Sigmoid colon (tissue), 7 donors: Measurements from ENCODE around the gene FAM13A. TPM values are rescaled to one million over a fixed set of nuclear protein-coding genes. Genes with fewer than 3 reads are reported as not detected.
A peak's percentile ranks its signal among the peaks of the same experiment; 100 is the strongest.
"Not testable (repeated sequence)": the region's sequence is repeated elsewhere in the genome, so short reads cannot be mapped to it uniquely, and the experiment has no call there.

Experiments used
- DNase-seq: peaks from one replicate; pipeline ENCODE4 v3.0.0-alpha.2; 2019
- H3K27ac ChIP-seq, 4 donors: fragments of 200-600 bp; sonication (generic); one replicate each; pipeline ENCODE4 v1.5.1; 2016 to 2019; ENCODE audit warnings: mild to moderate bottlenecking in 1 of 4
- H3K27me3 ChIP-seq, 3 donors: fragments of 200-600 bp; sonication (generic); one replicate each; pipeline ENCODE4 v1.5.1; 2019; ENCODE audit warnings: mild to moderate bottlenecking in 1 of 3
- H3K36me3 ChIP-seq, 4 donors: fragments of 200-600 bp; sonication (generic); one replicate each; pipeline ENCODE4 v1.5.1; 2016 to 2019
- H3K4me1 ChIP-seq, 4 donors: fragments of 200-600 bp; sonication (generic); one replicate each; pipeline ENCODE4 v1.5.1; 2017 to 2019
- H3K4me3 ChIP-seq, 4 donors: fragments of 200-600 bp; sonication (generic); one replicate each; pipeline ENCODE4 v1.5.1; 2017 to 2019; ENCODE audit warnings: mild to moderate bottlenecking in 2 of 4, moderate library complexity in 1 of 4
- H3K9me3 ChIP-seq, 4 donors: fragments of 200-600 bp in 3 of 4; sonication (generic) in 3 of 4; one replicate each; pipeline versions ENCODE4 v1.5.1 to v1.6.1; 2013 to 2019
- EP300 ChIP-seq, 4 donors: sonication (generic); formaldehyde crosslinking; IDR thresholded peaks; one replicate each; pipeline ENCODE4 v1.6.1; 2017; ENCODE audit warnings: antibody characterized with exemption in 4 of 4
- POLR2A ChIP-seq, 2 donors: fragments of 450-650 bp; IDR thresholded peaks; one replicate each; pipeline ENCODE4 v1.6.1; 2016; ENCODE audit warnings: antibody characterized with exemption in 2 of 2, mild to moderate bottlenecking in 2 of 2, moderate library complexity in 2 of 2
- POLR2AphosphoS5 ChIP-seq, 4 donors: sonication (generic); formaldehyde crosslinking; IDR thresholded peaks; one replicate each; pipeline ENCODE4 v1.6.1; 2017; ENCODE audit warnings: antibody characterized with exemption in 4 of 4
- WGBS, 2 donors: extraction: QIAGEN DNeasy Blood & Tissue Kit; methylation state at CpG; one replicate each; pipeline ENCODE4 v1.1.7; 2013; 5-methylcytosine and 5-hydroxymethylcytosine counted together
- intact Hi-C: fragments of 100-400 bp; cut with DNase I; formaldehyde crosslinking; loops from one replicate; pipeline ENCODE4 v1.15.1; 2023
- polyA plus RNA-seq, 3 donors: library from polyadenylated mRNA; stranded (reverse); fragments of 200-250 nt; gene quantifications; one replicate each; pipeline ENCODE4 v1.2.3, GENCODE V29; 2013
- total RNA-seq, 4 donors: library from RNA; depleted of rRNA; stranded (reverse); fragments of >200 nt; gene quantifications; one replicate each; pipeline ENCODE4 v1.1.0, GENCODE V29; 2016
- TF ChIP-seq, protein P1 (sequence below), 4 experiments: fragments of 450-650 bp in 3 of 4; fragments of 200-600 bp in 1 of 4; IDR thresholded peaks; one replicate each; pipeline ENCODE4 v1.5.1; 2016 to 2019; ENCODE audit warnings: antibody characterized with exemption in 4 of 4, mild to moderate bottlenecking in 3 of 4, moderate library complexity in 2 of 4
- donor health status: healthy with polysubstance abuse.
- donor health status: Bipolar disorder and iron deficiency.
- donor health status: healthy.

The FAM13A gene
- total and polyA plus RNA-seq, 7 donors, result 9.9 to 49.7 (median 41.1) TPM

DNA sequence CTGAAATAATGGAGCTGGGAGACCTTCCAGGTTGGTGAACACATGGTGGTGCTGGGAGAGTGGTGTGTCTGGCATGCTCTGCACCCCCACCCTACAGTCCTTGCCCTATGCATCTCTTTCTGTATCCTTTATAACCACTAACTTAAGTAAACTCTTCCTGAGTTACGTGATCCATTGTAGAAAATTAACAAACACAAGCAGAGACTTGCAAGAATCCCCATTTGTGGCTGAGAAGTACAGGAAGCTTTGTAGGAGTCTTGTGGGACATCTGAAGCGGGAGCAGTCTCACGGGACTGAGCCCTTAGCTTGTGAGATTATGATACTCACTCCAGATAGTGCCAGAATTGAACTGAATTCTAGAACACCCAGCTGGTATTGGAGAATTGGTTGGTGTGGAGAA is 14.3 kb upstream of the FAM13A start:
- no peaks in the 10 kb centered on the region for H3K36me3 ChIP-seq
- TF ChIP-seq POLR2A (IDR thresholded peaks at IDR 0.05) (no peak), EP300 (IDR thresholded peaks at IDR 0.05) (no peak), POLR2AphosphoS5 (IDR thresholded peaks at IDR 0.05) (no peak)
- TF ChIP-seq, protein P1, sequence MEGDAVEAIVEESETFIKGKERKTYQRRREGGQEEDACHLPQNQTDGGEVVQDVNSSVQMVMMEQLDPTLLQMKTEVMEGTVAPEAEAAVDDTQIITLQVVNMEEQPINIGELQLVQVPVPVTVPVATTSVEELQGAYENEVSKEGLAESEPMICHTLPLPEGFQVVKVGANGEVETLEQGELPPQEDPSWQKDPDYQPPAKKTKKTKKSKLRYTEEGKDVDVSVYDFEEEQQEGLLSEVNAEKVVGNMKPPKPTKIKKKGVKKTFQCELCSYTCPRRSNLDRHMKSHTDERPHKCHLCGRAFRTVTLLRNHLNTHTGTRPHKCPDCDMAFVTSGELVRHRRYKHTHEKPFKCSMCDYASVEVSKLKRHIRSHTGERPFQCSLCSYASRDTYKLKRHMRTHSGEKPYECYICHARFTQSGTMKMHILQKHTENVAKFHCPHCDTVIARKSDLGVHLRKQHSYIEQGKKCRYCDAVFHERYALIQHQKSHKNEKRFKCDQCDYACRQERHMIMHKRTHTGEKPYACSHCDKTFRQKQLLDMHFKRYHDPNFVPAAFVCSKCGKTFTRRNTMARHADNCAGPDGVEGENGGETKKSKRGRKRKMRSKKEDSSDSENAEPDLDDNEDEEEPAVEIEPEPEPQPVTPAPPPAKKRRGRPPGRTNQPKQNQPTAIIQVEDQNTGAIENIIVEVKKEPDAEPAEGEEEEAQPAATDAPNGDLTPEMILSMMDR (IDR thresholded peaks at IDR 0.05), result no peak
- H3K4me1 ChIP-seq, result no peaks in the 10 kb centered on the region
- intact Hi-C loops, result no loop called here
- 75 to 91% methylated on average over 3 of the region's 3 CpGs for WGBS, 2 donors
- no peaks in the 10 kb centered on the region for H3K9me3 ChIP-seq
- H3K27ac ChIP-seq, result no peak overlapping the region
- DNase-seq, result no peak
- H3K27me3 ChIP-seq, result no peaks in the 10 kb centered on the region
- no peak overlapping the region for H3K4me3 ChIP-seq

DNA sequence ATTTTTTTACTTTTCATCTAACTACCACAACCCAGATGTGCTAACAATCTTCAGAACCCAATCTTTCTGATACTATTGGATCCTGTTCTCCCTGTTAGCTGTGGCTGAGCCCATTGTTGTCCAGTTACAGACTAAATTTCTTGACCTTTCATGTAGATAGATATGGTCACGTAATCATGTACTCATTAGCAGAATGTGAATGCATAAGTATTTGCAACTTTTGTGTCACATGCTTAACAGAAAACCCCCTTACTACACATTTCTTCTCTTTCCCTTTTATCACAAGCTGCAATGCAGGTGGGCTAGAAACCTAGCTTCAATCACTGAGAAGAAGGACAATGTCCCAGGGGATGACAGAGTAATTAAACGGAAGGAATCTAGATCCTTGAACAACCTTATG is 13.1 kb upstream of the FAM13A start:
- no peaks in the 10 kb centered on the region for H3K36me3 ChIP-seq
- no peak overlapping the region for H3K4me3 ChIP-seq
- intact Hi-C loops, result no loop called here
- H3K27ac ChIP-seq, result no peak overlapping the region
- no peak for DNase-seq
- H3K27me3 ChIP-seq, result no peaks in the 10 kb centered on the region
- TF ChIP-seq, protein P1 (IDR thresholded peaks at IDR 0.05), result no peak
- no peak for TF ChIP-seq EP300 (IDR thresholded peaks at IDR 0.05)
- TF ChIP-seq POLR2A (IDR thresholded peaks at IDR 0.05), result no peak
- no peak for TF ChIP-seq POLR2AphosphoS5 (IDR thresholded peaks at IDR 0.05)
- no peaks in the 10 kb centered on the region for H3K9me3 ChIP-seq
- no peaks in the 10 kb centered on the region for H3K4me1 ChIP-seq
- 91 to 93% methylated on average over 2 of the region's 2 CpGs for WGBS, 2 donors

DNA sequence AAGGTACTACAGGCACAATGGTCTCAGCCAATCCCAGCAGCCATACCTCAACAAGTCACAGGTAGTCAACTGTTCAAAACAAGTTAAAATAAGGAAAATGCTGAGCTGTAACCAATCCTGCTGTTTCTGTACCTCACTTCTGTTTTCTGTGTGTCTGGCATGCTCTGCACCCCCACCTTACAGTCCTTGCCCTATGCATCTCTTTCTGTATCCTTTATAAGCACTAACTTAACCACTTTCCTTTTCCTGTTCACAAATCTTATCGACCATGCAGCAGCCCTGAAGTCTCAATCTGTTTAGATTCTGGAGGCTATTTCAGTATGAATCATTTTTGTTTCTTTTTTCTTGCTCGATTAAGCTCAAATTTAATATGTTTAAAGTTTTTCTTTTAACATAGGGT is 12.5 kb upstream of the FAM13A start:
- H3K4me1 ChIP-seq, result no peaks in the 10 kb centered on the region
- 31 to 66% methylated on average over 2 of the region's 2 CpGs for WGBS, 2 donors
- TF ChIP-seq, protein P1 (IDR thresholded peaks at IDR 0.05), result no peak
- TF ChIP-seq POLR2AphosphoS5 (IDR thresholded peaks at IDR 0.05), result no peak
- TF ChIP-seq EP300 (IDR thresholded peaks at IDR 0.05), result no peak
- TF ChIP-seq POLR2A (IDR thresholded peaks at IDR 0.05), result no peak

DNA sequence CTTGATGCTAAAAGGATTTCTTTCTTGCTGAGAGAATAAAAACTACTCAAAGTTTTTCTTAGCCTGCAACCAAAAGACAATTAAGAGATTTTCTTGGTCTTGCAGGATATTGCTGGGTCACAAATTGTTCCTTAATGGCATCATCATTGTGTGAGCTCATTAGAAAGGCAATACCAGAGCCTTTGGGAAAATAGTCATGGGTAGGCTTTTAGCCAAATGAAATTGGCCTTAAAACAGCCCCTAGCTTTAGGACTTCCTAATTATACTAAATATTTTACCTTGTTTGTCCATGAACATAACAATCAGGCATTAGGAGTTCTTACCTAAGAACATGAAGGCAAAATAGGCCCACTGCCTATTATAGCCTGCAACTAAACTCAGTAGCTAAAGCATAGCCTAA is 10.4 kb upstream of the FAM13A start:
- no peaks in the 10 kb centered on the region for H3K27me3 ChIP-seq
- H3K9me3 ChIP-seq, result no peaks in the 10 kb centered on the region
- DNase-seq, result no peak
- H3K4me1 ChIP-seq, result no peaks in the 10 kb centered on the region
- H3K27ac ChIP-seq, result no peak overlapping the region
- intact Hi-C loops, result no loop called here
- H3K4me3 ChIP-seq, result no peak overlapping the region
- no peaks in the 10 kb centered on the region for H3K36me3 ChIP-seq
- TF ChIP-seq POLR2A (IDR thresholded peaks at IDR 0.05) (no peak), EP300 (IDR thresholded peaks at IDR 0.05) (no peak), POLR2AphosphoS5 (IDR thresholded peaks at IDR 0.05) (no peak)
- TF ChIP-seq, protein P1 (IDR thresholded peaks at IDR 0.05), result no peak

More for the DNA sequence above, 12.5 kb upstream of the FAM13A start:
- Histone ChIP-seq H3K27me3 (no peaks in the 10 kb centered on the region), H3K36me3 (no peaks in the 10 kb centered on the region), H3K9me3 (no peaks in the 10 kb centered on the region), H3K27ac (no peak overlapping the region), H3K4me3 (no peak overlapping the region)
- intact Hi-C loops, result no loop called here
- no peak for DNase-seq

DNA sequence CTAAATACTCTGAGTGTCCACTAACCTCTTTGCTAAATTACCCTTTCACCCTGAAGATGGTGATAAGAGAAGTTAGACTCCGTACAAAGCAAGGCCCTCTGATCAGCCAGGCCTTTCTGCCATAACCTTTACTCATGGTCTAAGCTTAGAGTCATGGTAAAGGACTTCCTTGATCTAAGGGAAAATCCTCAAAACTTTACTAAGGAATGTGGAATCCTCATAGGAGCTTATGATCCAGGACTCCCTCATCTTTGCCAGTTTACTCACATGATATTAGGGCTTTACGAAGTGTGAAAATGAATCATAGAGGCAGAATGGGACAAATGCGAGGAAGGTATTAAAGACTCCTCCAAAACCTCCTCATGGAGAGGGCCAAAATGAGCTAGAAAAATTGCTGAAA is 7.9 kb upstream of the FAM13A start:
- Histone ChIP-seq H3K4me3 (no peak overlapping the region), H3K36me3 (no peaks in the 10 kb centered on the region), H3K9me3 (no peaks in the 10 kb centered on the region), H3K27ac (no peak overlapping the region), H3K4me1 (no peaks in the 10 kb centered on the region), H3K27me3 (no peaks in the 10 kb centered on the region)
- DNase-seq, result no peak
- 95 to 96% methylated on average over 3 of the region's 3 CpGs for WGBS, 2 donors
- TF ChIP-seq EP300 (IDR thresholded peaks at IDR 0.05) (no peak), POLR2A (IDR thresholded peaks at IDR 0.05) (no peak), POLR2AphosphoS5 (IDR thresholded peaks at IDR 0.05) (no peak)
- TF ChIP-seq, protein P1 (IDR thresholded peaks at IDR 0.05), result no peak
- intact Hi-C loops, result no loop called here

DNA sequence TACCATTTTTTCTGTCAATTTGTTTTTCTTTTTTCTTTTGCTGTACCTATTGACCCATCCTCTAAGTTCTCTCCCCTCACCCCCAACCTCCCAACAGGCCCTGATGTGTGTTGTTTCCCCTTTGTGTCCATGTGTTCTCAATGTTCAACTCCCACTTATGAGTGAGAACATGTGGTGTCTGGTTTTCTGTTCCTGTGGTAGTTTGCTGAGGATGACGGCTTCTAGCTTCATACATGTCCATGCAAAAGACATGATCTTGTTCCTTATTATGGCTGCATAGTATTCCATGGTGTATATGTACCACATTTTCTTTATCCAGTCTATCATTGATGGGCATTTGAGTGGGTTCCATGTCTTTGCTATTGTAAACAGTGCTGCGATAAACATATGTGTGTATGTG is 859 bp upstream of the FAM13A start:
- 46 to 79% methylated on average over 2 of the region's 2 CpGs for WGBS, 2 donors
- intact Hi-C loops, result loop anchor here (1.0 kb wide), 1 partner anchor 53 kb away; the partner anchor contains the start of gene TIGD2

More for the DNA sequence above, 859 bp upstream of the FAM13A start:
- DNase-seq, H3K9me3 ChIP-seq, H3K4me3 ChIP-seq, H3K27me3 ChIP-seq, H3K36me3 ChIP-seq: not testable (repeated sequence)
- H3K4me1 ChIP-seq, result peaks cover 0 to 32% (median 21%) of the 10 kb centered on the region in 4 donors
- H3K27ac ChIP-seq, result peak overlapping the region in 3 of 4 donors; percentile 71 to 81 (median 74)
